HG03196 (cell line): ENCODE results near the gene ALCAM.
A peak's percentile ranks its signal among the peaks of the same experiment; 100 is the strongest.

ENCODE experiments used
- ATAC-seq: cut with Tn5 transposase; IDR thresholded peaks from one replicate; pipeline ENCODE4 v1.9.1; 2021; ENCODE audit not compliant: unreplicated experiment

ALCAM gene

GRCh38 chr3:105466495-105467404 lies 100.0 kb downstream of the ALCAM start:
- ATAC-seq: no peak

DNA sequence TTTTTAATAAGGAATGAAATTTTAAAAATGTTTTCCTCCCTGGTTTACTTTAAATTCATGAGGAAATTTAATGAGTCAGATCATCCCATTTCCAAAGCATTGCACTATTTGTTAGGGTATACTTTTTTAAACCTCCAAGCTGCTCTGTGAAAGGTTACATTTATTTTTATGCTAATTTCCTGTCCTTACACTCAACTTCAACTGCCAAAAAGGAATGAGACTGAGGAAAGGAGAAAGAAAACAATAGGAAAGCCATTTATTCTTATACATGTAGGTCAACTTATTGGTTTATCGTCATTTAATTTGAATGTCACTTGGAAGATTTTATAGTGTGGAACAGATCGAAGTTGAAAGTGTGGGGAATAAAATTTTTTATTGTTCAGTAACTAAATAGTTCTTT lies 104.1 kb downstream of the ALCAM start:
- ATAC-seq: no peak

GRCh38 chr3:105473521-105474223 lies 107.0 kb downstream of the ALCAM start:
- ATAC-seq: peak; percentile 68

DNA sequence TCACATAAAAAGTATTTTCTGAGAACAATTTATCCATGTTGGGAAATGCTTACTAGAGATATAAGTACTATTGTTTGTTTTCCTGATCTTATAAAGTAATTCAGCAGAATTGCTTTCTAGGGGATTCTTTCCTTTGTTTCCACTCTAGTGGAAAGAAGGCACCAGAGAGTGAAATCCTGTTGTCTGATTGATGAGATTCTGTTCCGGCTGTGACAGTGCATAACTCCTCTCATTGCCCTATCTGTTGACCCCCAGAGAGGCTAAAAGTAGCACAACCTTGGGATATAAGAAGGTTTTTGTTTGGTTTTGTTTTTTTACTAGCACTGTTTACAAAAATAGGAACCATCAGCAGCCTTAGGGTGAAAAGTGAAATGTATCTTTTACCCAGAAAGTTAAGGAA lies 114.1 kb downstream of the ALCAM start:
- no peak for ATAC-seq

DNA sequence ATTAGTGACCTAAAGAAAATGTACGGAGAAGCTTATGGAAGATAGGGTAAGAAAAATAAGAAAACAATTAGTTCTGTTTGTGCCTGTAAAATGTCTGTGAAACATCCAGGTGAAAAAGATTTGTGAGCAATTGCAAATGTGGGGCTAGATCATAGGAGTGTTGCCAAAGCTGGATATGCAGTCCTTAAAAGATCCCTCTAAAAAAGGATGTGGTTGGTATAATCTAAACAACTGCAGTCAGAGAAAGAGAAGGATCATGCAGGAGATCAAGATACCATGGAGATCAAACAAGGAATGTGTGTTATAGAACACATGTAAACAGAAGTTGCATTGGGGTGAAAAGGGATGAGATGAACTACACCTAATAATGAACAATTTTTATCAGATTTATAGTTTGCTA lies 116.8 kb downstream of the ALCAM start:
- no peak for ATAC-seq

GRCh38 chr3:105490045-105490444 lies 123.3 kb downstream of the ALCAM start:
- ATAC-seq: no peak

DNA sequence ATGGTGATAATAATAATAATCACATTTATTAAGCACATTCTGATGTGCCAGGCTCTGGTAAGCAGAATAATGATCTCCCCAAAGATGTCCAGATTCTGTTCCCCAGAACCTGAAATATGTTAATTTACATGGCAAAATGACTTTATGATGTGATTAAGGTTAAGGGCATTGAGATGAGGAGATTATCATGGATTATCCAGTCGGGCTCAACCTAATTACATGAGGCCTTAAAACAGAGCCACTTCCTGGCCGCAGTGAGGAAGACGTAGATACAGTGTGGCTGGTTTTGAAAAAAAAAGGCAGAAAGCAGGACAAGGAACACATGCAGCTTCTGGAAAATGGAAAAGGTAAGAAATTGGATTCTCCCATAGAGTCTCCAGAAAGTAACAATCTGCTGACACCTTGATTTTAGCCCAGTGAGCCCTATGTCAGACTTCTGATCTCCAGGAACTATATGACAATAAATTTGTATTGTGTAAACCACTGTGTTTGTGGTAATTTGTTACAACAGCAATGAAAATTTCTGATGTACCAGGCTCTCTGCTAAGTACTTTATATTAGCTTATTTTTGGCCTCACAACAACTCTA lies 126.7 kb downstream of the ALCAM start:
- no peak for ATAC-seq

- ATAC-seq: no peak
Observed at GRCh38 chr3:105495021-105495420, 128.3 kb downstream of the ALCAM start.

DNA sequence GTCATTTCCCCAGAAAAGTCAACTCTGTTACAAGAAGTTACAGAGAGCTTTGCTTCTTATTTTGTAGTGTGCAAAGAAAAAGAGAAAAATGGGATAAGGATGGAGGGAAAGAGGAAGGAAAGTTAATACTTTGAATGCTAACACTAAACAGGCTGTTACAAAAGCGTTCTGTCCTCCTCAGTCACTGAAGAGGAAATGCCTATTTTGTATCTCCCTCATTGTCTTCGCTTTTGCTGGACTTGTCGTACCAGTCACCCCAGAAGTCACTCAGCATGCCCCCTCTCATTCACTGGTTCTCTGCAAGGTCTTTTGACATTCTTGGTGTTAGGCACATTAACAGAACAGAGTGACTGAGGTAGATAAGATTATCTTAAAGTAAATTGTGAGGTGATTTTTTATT lies 129.6 kb downstream of the ALCAM start:
- ATAC-seq: no peak

GRCh38 chr3:105497386-105497785 lies 130.7 kb downstream of the ALCAM start:
- ATAC-seq: no peak

GRCh38 chr3:105499961-105500360 lies 133.3 kb downstream of the ALCAM start:
- no peak for ATAC-seq

GRCh38 chr3:105502333-105502732 lies 135.6 kb downstream of the ALCAM start:
- ATAC-seq: no peak

GRCh38 chr3:105503191-105503593 lies 136.5 kb downstream of the ALCAM start:
- no peak for ATAC-seq

GRCh38 chr3:105504440-105504951 lies 137.8 kb downstream of the ALCAM start:
- no peak for ATAC-seq

- ATAC-seq: no peak
Observed at GRCh38 chr3:105505170-105505569, 138.5 kb downstream of the ALCAM start.

DNA sequence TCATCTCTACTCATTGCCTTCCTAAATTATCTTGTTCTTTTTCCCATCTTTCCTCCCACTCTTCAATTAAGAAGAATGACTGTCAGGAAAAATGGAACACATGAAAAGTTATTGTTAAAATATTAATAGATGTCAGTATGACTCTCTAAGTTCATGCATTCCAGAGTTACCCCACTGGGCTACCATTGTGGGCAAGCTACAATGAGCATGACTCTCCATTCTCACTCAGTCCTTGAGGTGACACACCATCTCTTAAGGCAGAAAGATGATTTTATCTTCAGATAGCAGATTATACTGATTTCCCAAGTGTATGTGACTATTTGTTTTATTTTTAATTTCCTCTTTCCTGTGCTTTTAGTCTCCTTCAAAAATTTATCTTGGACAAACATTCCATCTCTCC lies 144.3 kb downstream of the ALCAM start:
- ATAC-seq: no peak

DNA sequence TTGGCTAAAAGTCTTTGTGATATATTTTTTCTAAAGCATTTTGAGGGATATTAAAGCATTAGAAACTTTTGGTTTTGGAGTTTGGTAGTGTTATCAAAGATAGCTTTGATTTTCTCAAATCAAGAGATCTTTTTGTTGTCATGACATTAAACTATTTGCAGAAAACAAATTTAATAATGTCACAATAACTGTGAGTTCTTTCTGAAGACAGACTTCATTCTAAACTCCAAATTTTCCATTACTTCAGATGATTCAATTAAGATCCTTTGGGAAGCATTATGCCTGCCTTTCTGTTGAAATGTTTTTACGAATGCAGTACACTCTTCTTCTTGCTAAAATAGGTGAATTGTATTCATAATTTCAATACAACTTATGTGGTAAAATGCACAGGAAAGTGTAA lies 145.4 kb downstream of the ALCAM start:
- no peak for ATAC-seq

DNA sequence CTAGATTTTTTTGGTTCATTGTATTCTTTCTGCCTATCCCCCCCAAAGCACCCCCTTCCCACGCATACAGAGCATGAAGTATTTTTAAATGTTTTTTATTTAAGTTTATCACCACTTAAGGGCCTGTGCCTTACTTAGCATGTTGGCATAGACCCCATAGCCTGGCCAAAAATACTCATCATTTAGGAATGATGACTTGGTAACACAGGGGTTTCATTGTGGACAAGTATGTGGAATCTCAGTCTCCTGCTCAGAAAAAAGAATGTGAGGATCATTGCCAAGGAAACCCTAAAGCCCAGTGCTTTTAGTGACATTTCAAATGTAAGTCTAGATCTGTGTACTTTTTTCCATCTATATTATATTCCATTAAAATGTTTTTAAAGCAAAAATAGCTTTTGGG lies 146.3 kb downstream of the ALCAM start:
- ATAC-seq: no peak

- ATAC-seq: no peak
Observed at GRCh38 chr3:105513886-105514285, 147.2 kb downstream of the ALCAM start.

DNA sequence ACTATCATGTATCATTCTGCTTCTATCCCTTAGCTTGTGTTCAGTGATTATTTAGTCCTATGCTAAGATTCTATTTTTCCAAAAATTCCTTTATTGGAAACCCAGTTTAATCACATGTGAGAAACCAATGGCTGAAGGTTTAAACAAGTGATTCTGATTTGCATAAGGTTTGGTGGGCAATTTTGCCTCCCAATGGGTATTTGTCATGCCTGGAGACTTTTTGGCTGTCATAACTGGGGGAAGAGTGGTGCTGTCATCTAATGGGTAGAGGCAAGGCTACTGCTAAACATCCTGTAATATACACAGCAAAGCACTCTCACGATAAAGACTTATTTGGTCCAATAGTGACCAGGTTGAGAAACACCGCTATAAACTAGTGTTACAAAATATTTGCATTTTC lies 148.7 kb downstream of the ALCAM start:
- ATAC-seq: no peak

- ATAC-seq: no peak
Observed at GRCh38 chr3:105516972-105517371, 150.3 kb downstream of the ALCAM start.

GRCh38 chr3:105518203-105518602 lies 151.5 kb downstream of the ALCAM start:
- ATAC-seq: no peak
